GM23248 (cell line): ENCODE measurements around the gene ILDR1. TPM values are rescaled to one million over a fixed set of nuclear protein-coding genes. Genes with fewer than 3 reads are reported as not detected.

Experiments used
- DNase-seq: peaks from one replicate; pipeline ENCODE4 v3.0.0-alpha.2; 2015
- H2AFZ ChIP-seq: fragments of 200-600 bp; sonication (generic); 2 replicates; pipeline ENCODE4 v1.6.1; 2016; ENCODE audit warnings: antibody characterized with exemption
- H3F3A ChIP-seq: fragments of 200-600 bp; sonication (generic); 2 replicates; pipeline ENCODE4 v1.6.1; 2016; ENCODE audit warnings: mild to moderate bottlenecking, antibody characterized with exemption, mixed run types; ENCODE audit not compliant: insufficient read depth
- H3K27ac ChIP-seq: fragments of 200-600 bp; sonication (generic); 2 replicates; pipeline ENCODE4 v1.5.1; 2016; ENCODE audit warnings: mild to moderate bottlenecking
- H3K27me3 ChIP-seq: fragments of 200-600 bp; sonication (generic); replicated peaks from 2 replicates; pipeline ENCODE4 v1.6.1; 2016; ENCODE audit warnings: mild to moderate bottlenecking; ENCODE audit not compliant: insufficient read depth
- H3K36me3 ChIP-seq: fragments of 200-600 bp; sonication (generic); 2 replicates; pipeline ENCODE4 v1.6.1; 2016; ENCODE audit warnings: low read depth, mild to moderate bottlenecking
- H3K4me1 ChIP-seq: fragments of 200-600 bp; sonication (generic); 2 replicates; pipeline ENCODE4 v1.6.1; 2016; ENCODE audit warnings: mild to moderate bottlenecking; ENCODE audit not compliant: insufficient read depth
- H3K4me2 ChIP-seq: fragments of 200-600 bp; sonication (generic); one replicate; pipeline ENCODE4 v1.6.1; 2016; ENCODE audit warnings: mild to moderate bottlenecking; ENCODE audit not compliant: unreplicated experiment
- H3K4me3 ChIP-seq: fragments of 200-600 bp; sonication (generic); 2 replicates; pipeline ENCODE4 v1.5.1; 2016; ENCODE audit warnings: mild to moderate bottlenecking
- H3K79me2 ChIP-seq: fragments of 200-600 bp; sonication (generic); 2 replicates; pipeline ENCODE4 v1.6.1; 2016; ENCODE audit warnings: mild to moderate bottlenecking; ENCODE audit not compliant: insufficient read depth
- H3K9ac ChIP-seq: fragments of 200-600 bp; sonication (generic); 2 replicates; pipeline ENCODE4 v1.6.1; 2016; ENCODE audit warnings: mild to moderate bottlenecking
- H3K9me2 ChIP-seq: fragments of 200-600 bp; sonication (generic); 2 replicates; pipeline ENCODE4 v1.6.1; 2016; ENCODE audit warnings: mixed run types, mild to moderate bottlenecking, moderate library complexity; ENCODE audit not compliant: insufficient read depth
- H3K9me3 ChIP-seq: fragments of 200-600 bp; sonication (generic); one replicate; pipeline ENCODE4 v1.6.1; 2017; ENCODE audit warnings: low read depth
- H4K20me1 ChIP-seq: fragments of 200-600 bp; sonication (generic); 2 replicates; pipeline ENCODE4 v1.6.0; 2016; ENCODE audit not compliant: insufficient read depth
- EZH2 ChIP-seq: fragments of 200-600 bp; sonication (generic); IDR thresholded peaks from 2 replicates; pipeline ENCODE4 v1.6.1; 2018; ENCODE audit warnings: antibody characterized with exemption, mild to moderate bottlenecking; ENCODE audit not compliant: insufficient read depth, poor library complexity, severe bottlenecking
- EZH2phosphoT487 ChIP-seq: fragments of 200-600 bp; sonication (generic); IDR thresholded peaks from 2 replicates; pipeline ENCODE4 v1.6.1; 2018; ENCODE audit warnings: antibody characterized with exemption, moderate library complexity, mild to moderate bottlenecking, low read depth; ENCODE audit not compliant: insufficient read depth
- WGBS, 2 experiments: methylation state at CpG; one replicate each; pipeline ENCODE4 v1.1.6; 2015 to 2017; ENCODE audit warnings: low lambda C conversion rate in 2 of 2, low coverage in 1 of 2; ENCODE audit errors: missing lambda C conversion rate in 2 of 2; 5-methylcytosine and 5-hydroxymethylcytosine counted together
- in situ Hi-C: fragments of 300-500 bp; cut with MboI; formaldehyde crosslinking; loops from 2 replicates; pipeline ENCODE4 v1.15.0; 2020
- polyA plus RNA-seq: library from polyadenylated mRNA; unstranded; fragments of >200 nt; fragmentation: Nextera tagmentation; extraction: Ambion mirVana; gene quantifications from 2 replicates; pipeline ENCODE4 v1.2.1, GENCODE V29; 2016
- total RNA-seq: library from RNA; depleted of rRNA; stranded (reverse); fragments of >200 nt; shearing (Covaris generic); gene quantifications from 2 replicates; pipeline ENCODE4 v1.2.3, GENCODE V29; 2014

Gene ILDR1
- total and polyA plus RNA-seq, 2 experiments from 2014 or later = not detected

- no peak overlapping the region for H3K4me2 ChIP-seq
- DNase-seq = no peak
- no peaks in the 10 kb centered on the region for H3K79me2 ChIP-seq
- no peaks in the 10 kb centered on the region for H3K9me2 ChIP-seq
- no peaks in the 10 kb centered on the region for H3F3A ChIP-seq
- H3K27me3 ChIP-seq = no peaks in the 10 kb centered on the region
- no peaks in the 10 kb centered on the region for H3K9me3 ChIP-seq
- H3K4me1 ChIP-seq = no peaks in the 10 kb centered on the region
- no peaks in the 10 kb centered on the region for H4K20me1 ChIP-seq
- TF ChIP-seq EZH2phosphoT487 (no peak), EZH2 (no peak)
- WGBS, 2 experiments = 48 to 56% methylated on average over 2 of the region's 2 CpGs
- H2AFZ ChIP-seq = no peak overlapping the region
- H3K36me3 ChIP-seq = no peaks in the 10 kb centered on the region
- H3K9ac ChIP-seq = no peak overlapping the region
- no peak overlapping the region for H3K27ac ChIP-seq
- in situ Hi-C loops = no loop called here
- H3K4me3 ChIP-seq = no peak overlapping the region
Measured at GRCh38 chr3:122008166-122008565, 13.9 kb downstream of the ILDR1 start.

- Histone ChIP-seq H3K79me2 (no peaks in the 10 kb centered on the region), H3K4me3 (no peak overlapping the region), H3K4me1 (no peaks in the 10 kb centered on the region), H2AFZ (no peak overlapping the region), H4K20me1 (no peaks in the 10 kb centered on the region), H3K9me3 (no peaks in the 10 kb centered on the region), H3K27me3 (no peaks in the 10 kb centered on the region), H3K27ac (no peak overlapping the region), H3K9me2 (no peaks in the 10 kb centered on the region), H3K9ac (no peak overlapping the region), H3K4me2 (no peak overlapping the region), H3F3A (no peaks in the 10 kb centered on the region), H3K36me3 (no peaks in the 10 kb centered on the region)
- DNase-seq = no peak
- TF ChIP-seq EZH2phosphoT487 (no peak), EZH2 (no peak)
- in situ Hi-C loops = no loop called here
- WGBS, 2 experiments = 47 to 54% methylated on average over 2 of the region's 2 CpGs
Measured at GRCh38 chr3:122006267-122006666, 15.8 kb downstream of the ILDR1 start.

- Histone ChIP-seq H3K9me2 (no peaks in the 10 kb centered on the region), H3K27ac (no peak overlapping the region), H3K4me1 (no peaks in the 10 kb centered on the region), H2AFZ (no peak overlapping the region), H4K20me1 (no peaks in the 10 kb centered on the region), H3F3A (no peaks in the 10 kb centered on the region), H3K36me3 (no peaks in the 10 kb centered on the region), H3K4me2 (no peak overlapping the region), H3K9ac (no peak overlapping the region), H3K9me3 (no peaks in the 10 kb centered on the region), H3K79me2 (no peaks in the 10 kb centered on the region), H3K27me3 (no peaks in the 10 kb centered on the region), H3K4me3 (no peak overlapping the region)
- 69 to 73% methylated on average over 13 of the region's 13 CpGs for WGBS, 2 experiments
- in situ Hi-C loops = no loop called here
- TF ChIP-seq EZH2phosphoT487 (no peak), EZH2 (no peak)
- no peak for DNase-seq
Measured at GRCh38 chr3:122004991-122005565, 17.0 kb downstream of the ILDR1 start.

GRCh38 chr3:122004107-122004506 is 17.9 kb downstream of the ILDR1 start:
- Histone ChIP-seq H3K79me2 (no peaks in the 10 kb centered on the region), H3K27me3 (no peaks in the 10 kb centered on the region), H3K36me3 (no peaks in the 10 kb centered on the region), H3K4me3 (no peak overlapping the region), H3K9ac (no peak overlapping the region), H3K9me2 (no peaks in the 10 kb centered on the region), H4K20me1 (no peaks in the 10 kb centered on the region), H3K4me2 (no peak overlapping the region), H3F3A (no peaks in the 10 kb centered on the region), H3K27ac (no peak overlapping the region), H3K4me1 (no peaks in the 10 kb centered on the region), H3K9me3 (no peaks in the 10 kb centered on the region), H2AFZ (no peak overlapping the region)
- in situ Hi-C loops = no loop called here
- no peak for DNase-seq
- TF ChIP-seq EZH2phosphoT487 = no peak
- TF ChIP-seq EZH2 = no peak
- WGBS, 2 experiments = 87 to 89% methylated on average over 2 of the region's 2 CpGs

- no peak overlapping the region for H3K4me2 ChIP-seq
- H3K9me2 ChIP-seq = no peaks in the 10 kb centered on the region
- DNase-seq = no peak
- H4K20me1 ChIP-seq = no peaks in the 10 kb centered on the region
- no peak for TF ChIP-seq EZH2phosphoT487
- no peak for TF ChIP-seq EZH2
- no peaks in the 10 kb centered on the region for H3K4me1 ChIP-seq
- H3K79me2 ChIP-seq = no peaks in the 10 kb centered on the region
- H3K4me3 ChIP-seq = no peak overlapping the region
- H3K27me3 ChIP-seq = no peaks in the 10 kb centered on the region
- in situ Hi-C loops = no loop called here
- H3K9ac ChIP-seq = no peak overlapping the region
- H2AFZ ChIP-seq = no peak overlapping the region
- H3F3A ChIP-seq = peaks cover 5% of the 10 kb centered on the region; the same call in 1 of the 2 replicates
- H3K36me3 ChIP-seq = no peaks in the 10 kb centered on the region
- H3K9me3 ChIP-seq = no peaks in the 10 kb centered on the region
- 0 to 6% methylated on average over 1 of the region's 1 CpG for WGBS, 2 experiments
- no peak overlapping the region for H3K27ac ChIP-seq
Measured at GRCh38 chr3:122003606-122004005, 18.4 kb downstream of the ILDR1 start.
